NCI-H1092 (cell line): ENCODE data around the gene TVP23B.
A peak's percentile ranks its signal among the peaks of the same experiment; 100 is the strongest.
"Not testable (repeated sequence)": the region's sequence is repeated elsewhere in the genome, so short reads cannot be mapped to it uniquely, and the experiment has no call there.

Source experiments
- DNase-seq: peaks from one replicate; lab custom pipeline; 2025; lab: John Stamatoyannopoulos, UW

Gene TVP23B

GRCh38 chr17:18780991-18781718 lies at the start of gene TVP23B:
Gene TVP23B, plus strand, starts transcription at chr17:18781183. Its CDS starts 111 bp downstream, at chr17:18781294.
- peak; percentile 92 for DNase-seq

GRCh38 chr17:18732438-18732837 lies 48.5 kb upstream of the TVP23B start:
- not testable (repeated sequence) for DNase-seq

DNA sequence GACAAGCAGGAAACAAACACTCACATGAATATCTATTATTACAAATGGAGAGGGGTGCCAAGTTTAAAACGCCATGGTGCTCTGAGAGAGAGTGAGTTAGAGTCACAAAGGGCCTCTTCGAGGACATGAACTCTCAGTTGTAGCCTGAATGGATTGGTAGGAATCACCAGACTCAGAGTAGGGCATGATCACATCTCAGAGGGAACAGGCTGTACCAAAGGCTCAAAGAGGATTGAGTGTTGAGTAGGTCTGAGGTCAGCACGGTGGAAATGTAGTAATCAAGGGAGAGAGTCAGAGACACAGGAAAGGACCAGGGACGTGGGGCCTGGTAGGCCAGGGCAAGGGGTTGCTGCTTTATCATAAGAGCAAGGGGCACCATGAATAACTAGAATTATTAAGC lies 47.6 kb upstream of the TVP23B start:
- DNase-seq, result not testable (repeated sequence)

DNA sequence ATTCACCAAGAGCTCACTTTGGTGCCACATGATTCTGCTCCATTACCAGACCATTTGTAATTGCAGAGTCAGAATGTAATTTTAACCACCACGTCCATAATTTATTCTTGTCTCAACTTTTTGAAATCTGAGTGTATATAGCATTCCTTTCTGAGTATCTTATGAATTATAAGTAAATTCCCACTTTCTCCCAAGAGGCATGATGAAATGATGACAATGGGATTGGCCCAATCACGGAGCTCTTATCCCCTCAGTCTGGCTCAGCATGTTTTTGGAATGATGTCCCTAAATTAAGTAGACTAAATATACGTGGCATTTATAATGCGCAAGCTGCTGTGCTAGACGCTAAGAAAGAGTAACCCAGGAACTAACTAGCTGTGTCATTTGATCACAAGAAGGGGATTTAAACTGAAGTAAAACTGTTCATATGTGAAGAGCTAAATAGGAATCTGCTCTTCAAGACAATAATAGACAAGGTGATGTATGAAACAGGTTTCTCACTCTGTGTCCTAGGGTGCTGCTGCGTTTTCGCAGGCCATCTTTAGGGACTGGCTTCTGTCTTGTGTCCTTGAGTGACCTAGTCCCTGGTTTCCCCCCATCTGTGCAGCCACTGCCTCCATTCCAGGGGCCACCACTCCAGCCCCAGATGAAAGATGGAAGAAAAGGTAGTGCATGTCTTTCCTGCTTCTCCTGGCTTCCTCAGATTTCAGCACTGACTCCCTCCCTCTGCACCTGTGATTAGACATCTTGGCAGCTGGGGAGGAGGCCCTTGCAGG lies 41.2 kb upstream of the TVP23B start:
- not testable (repeated sequence) for DNase-seq

DNA sequence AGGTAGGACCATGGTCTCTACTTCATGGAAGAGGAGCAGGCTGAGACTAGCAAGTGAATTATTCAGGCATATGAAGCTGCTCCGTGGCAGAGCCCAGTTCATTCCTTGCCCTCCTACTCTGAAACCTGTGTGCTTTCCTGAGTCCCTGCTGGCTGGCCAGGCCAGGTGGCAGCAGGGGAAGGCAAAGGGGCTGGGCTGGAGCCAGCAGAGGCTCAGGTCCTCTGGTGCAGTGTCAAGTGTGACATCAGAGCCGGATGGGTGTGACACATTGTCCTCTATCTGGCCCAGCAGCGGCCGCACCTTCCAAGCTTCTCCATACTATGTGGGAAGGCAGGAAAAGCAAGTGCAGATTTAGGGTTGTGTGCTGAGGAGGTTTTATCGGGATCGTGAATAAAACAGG lies 39.8 kb upstream of the TVP23B start:
- DNase-seq, result not testable (repeated sequence)

- not testable (repeated sequence) for DNase-seq
These were observed 37.1 kb upstream of the TVP23B start, which contains the start of gene FBXW10 for GRCh38 chr17:18743699-18744421. Gene FBXW10, plus strand, starts transcription at chr17:18744054. Its CDS starts 191 bp downstream, at chr17:18744245.

- not testable (repeated sequence) for DNase-seq
These were observed 36.3 kb upstream of the TVP23B start for GRCh38 chr17:18744726-18745125.

DNA sequence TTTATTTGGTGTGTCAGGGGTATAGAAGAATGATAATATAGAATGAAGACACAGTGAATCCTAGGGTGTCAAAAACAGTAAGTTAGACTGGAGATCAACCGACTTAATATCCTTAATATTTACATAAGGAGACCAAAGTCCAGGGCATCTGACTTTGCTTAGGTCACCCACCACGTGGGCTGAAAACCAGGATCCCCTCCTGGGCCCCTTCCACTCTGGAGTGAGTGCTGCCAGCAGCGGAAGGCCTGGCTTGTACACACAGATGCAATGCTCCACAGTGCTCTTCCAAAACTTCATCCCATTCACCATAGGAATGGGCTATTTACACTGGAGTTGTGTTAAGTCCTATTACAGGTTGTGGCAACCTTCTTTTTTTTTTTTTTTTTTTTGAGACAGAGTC lies 34.4 kb upstream of the TVP23B start:
- not testable (repeated sequence) for DNase-seq

- not testable (repeated sequence) for DNase-seq
These were observed 33.5 kb upstream of the TVP23B start for GRCh38 chr17:18747501-18747900.

DNA sequence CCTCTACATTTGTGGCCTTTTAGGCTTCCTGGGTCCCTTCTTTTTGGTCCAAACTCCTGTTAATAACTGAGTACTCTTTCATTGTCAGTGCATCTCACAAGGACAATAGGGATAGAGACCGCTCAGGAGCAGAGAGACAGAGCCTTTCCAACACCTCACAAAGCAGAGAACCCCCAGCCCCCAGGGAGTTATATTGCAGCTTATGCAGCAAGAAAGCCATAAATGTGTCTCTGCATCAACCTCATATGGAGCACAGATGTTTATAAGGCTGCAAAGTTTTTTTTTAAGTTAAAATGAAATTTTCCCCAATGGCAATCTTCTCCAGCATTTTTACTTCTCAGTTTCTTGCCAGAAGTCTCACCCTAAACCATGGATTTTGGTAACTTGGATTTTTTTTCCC lies 30.7 kb upstream of the TVP23B start:
- not testable (repeated sequence) for DNase-seq

DNA sequence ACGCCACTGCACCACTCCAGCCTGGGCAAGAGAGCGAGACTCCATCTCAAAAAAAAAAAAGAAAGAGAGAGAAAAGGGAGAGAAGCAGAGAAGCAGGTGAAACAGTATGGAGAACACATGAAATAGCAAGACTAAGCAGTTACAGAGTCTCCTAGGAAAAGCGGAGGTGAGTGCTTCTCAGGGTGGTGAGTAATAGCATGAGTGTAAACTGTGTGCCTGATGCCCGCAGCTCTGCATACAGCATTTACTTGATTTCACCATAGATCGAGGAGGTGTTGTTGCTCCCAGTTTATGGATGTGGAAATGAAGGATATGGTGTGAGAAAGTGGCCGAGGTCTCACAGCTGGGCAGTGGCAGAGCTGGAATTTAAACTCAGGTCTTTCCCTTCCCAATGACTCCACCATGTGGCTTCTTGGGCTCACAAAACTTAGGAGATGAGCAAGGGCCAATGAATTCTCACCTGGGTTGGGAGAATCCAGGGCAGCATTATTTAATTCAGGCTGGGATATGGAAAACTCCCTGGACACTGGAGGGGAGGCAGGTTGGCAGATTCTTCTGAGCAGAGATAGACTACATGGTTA lies 27.1 kb upstream of the TVP23B start:
- not testable (repeated sequence) for DNase-seq

DNA sequence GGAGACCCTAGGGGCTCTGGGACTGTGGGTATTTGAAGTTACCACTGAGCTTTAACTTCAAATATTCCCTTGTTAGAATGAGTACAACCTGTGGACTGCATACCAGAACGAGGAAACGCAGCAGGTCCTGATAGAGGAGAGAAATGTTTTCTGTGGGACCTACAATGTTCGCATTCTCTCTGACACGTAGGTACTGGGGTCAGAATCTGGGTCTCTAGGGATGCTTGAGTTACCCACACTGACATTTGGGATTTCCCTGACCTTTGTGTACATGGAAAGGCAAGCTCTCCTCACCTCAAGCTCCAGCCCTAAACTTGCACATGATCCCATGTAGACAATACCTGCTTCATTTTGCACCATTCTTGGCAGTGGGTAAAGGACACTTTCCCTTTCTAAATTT lies 25.0 kb upstream of the TVP23B start:
- not testable (repeated sequence) for DNase-seq

GRCh38 chr17:18757368-18758044 lies 23.5 kb upstream of the TVP23B start:
- DNase-seq, result not testable (repeated sequence)

- DNase-seq, result not testable (repeated sequence)
These were observed 22.6 kb upstream of the TVP23B start for GRCh38 chr17:18758344-18758743.

DNA sequence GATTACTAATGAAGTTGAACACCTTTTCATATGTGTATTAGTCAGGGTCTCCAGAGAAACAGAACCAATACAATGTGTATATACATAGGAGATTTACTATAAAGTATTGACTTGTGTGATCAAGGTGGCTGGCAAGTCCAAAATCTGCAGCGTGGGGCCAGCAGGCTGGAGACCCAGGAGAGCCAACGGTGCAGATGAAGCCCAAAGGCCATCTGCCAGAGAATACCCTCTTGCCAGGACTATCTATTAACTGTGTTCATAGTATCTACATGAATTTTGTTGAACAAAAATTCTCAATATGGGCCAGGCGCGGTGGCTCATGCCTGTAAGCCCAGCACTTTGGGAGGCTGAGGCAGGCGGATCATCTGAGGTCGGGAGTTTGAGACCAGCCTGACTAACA lies 20.8 kb upstream of the TVP23B start:
- not testable (repeated sequence) for DNase-seq

GRCh38 chr17:18770572-18770971 lies 10.4 kb upstream of the TVP23B start:
- not testable (repeated sequence) for DNase-seq

GRCh38 chr17:18771066-18771465 lies 9.9 kb upstream of the TVP23B start:
- not testable (repeated sequence) for DNase-seq

- DNase-seq, result no peak
These were observed 8.5 kb upstream of the TVP23B start for GRCh38 chr17:18772471-18772870.

DNA sequence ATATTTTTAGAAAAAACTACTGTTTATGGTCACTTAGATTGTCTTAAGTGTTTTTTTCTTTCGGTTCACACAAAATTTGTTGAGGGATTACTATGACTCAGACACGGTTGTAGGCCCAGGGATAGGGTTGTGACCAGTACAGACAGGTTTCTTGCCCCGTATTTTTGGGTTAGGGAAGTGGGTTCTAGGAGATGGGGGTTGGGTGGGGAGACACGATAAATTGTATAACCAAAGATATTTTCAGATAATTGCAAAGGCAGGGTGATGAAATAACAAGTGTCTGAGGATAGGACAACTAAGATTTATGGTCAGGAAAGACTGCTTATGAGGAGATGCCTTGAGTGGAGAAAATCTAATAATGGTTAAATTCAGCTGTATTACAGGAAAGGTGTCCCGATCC lies 822 bp downstream of the TVP23B start:
- not testable (repeated sequence) for DNase-seq

DNA sequence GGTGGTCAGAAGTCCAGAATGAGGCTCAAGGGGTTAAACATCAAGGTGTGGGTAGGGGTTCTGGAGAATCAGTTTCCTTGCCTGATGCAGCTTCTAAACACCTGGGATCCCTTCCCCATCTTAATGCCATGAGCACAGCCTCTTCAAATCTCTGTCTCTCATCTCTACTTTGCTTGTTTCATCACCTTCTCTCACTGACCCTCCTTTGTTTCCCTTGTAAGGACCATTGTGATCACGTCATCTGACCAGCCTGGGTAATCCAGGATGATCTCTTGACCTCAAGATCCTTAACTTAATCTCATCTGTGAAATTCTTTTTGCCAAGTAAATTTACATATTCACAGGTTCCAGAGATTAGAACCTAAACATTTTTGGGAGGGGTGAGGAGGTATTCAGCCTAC lies 5.0 kb downstream of the TVP23B start:
- not testable (repeated sequence) for DNase-seq

- not testable (repeated sequence) for DNase-seq
These were observed 5.9 kb downstream of the TVP23B start for GRCh38 chr17:18786890-18787289.
